ENCODE results near the gene TMED8.

Gene TMED8

DNA sequence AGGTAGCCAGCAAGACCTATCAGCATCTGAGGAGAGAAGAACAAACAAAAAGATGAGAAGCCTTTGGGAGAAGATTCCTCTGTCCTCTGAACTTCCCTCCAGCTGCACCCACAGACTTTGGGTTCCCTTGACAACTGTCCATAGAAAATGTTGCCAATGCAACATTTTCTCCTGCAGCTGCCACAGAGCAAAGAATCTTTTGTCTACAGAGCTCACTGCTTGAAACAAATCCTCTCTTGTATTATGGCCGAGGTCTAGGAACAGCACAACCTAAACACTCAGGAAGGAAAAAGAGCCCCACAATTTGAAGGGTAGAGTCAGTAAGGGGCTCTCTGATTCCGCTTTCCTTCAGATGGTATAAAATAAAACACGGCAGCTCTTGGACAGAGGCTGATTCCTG, 70.5 kb downstream of the TMED8 start:
- no peak for TF ChIP-seq ZNF274 (IDR thresholded peaks at IDR 0.05; ENCODE audit: low read depth, low read length)
- no peak overlapping the region for H3K4me3 ChIP-seq (ENCODE audit: low read length)

DNA sequence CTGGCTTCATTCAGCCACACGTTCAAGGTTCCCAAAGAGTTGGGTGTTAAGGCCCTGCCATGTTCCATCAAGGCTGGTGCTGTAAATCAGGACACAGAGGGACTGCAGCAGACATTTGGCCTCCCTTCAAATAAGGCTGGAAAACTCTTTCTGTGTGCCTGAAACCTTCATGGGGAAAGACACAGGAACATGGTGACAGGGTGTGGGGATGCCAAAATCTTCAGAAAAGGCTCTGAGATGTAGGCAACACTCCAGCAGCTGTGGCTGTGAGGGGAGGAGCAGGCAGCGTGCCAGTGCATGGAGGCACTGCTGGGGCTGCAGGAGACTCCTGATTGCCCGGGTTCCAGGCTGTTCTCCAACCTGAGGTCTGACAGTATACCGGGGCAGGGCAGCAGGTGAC, 71.2 kb downstream of the TMED8 start:
- TF ChIP-seq ZNF274 (IDR thresholded peaks at IDR 0.05; ENCODE audit: low read depth, low read length) = no peak

GRCh38 chr14:77303417-77304156, 73.3 kb downstream of the TMED8 start:
- TF ChIP-seq ZNF274 (IDR thresholded peaks at IDR 0.05; ENCODE audit: low read depth, low read length) = no peak
- H3K4me3 ChIP-seq (ENCODE audit: low read length) = no peak overlapping the region

More for the DNA sequence above, 71.2 kb downstream of the TMED8 start:
- H3K4me3 ChIP-seq (ENCODE audit: low read length) = no peak overlapping the region

DNA sequence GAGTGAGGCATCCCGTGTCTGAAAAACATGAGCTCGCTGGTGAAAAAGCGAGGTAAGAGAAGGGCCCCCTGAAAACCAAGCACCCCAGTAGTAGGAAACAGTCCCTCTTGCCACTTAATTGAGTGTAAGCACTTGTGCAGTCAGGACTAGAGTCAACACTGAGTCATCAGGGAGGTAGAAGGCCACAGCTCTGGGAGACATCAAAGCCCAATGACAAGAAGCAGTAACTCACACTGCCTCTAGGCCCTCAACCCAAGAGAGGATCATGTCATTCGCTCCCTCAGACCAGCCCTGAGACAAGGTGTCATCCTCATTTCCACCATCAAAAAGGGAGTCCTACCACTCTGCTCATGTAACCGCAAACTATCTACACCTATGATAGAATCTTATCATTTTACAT, 74.0 kb downstream of the TMED8 start:
- TF ChIP-seq ZNF274 (IDR thresholded peaks at IDR 0.05; ENCODE audit: low read depth, low read length) = no peak
- H3K4me3 ChIP-seq (ENCODE audit: low read length) = no peak overlapping the region

DNA sequence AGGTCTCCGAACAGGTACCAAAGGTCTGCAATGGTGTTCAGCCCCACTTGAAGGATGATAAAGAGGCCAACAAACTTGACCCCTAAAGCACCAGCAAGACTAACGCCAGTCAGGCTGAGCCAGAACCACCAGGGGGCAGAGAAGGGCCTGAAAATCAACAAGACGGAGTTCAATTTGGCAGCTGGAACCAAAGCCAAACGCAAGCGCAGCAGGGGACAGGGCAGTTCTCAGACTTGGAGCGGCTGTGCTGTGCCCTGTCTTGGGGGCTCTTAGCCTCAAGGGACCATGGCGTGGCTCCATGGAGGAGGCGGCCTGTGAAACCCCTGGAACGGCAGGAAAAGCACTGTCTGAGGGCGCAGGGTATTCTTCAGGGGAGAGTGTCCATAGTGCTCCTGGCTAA, 75.8 kb downstream of the TMED8 start:
- H3K4me3 ChIP-seq (ENCODE audit: low read length) = no peak overlapping the region
- TF ChIP-seq ZNF274 (IDR thresholded peaks at IDR 0.05; ENCODE audit: low read depth, low read length) = no peak

DNA sequence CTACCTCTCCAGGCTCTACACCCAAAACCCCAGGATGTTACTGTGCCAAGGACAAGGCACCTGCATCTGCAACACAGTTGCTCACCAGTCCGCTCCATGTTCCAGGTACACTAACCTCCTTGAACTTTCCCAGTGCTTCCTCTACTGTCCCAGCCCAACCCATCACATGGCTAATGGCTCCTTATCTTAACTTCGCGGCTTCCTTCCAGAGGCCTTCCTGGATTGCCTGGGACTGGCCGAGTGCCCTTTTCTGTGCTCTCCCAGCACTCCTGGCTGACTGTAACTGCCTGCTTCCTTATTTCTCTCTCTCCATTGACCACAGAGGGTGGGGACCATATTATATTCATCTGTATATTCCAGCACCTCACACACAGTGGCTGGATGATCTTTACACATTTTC, 77.1 kb downstream of the TMED8 start:
- no peak for TF ChIP-seq ZNF274 (IDR thresholded peaks at IDR 0.05; ENCODE audit: low read depth, low read length)

GRCh38 chr14:77296906-77297305, 80.0 kb downstream of the TMED8 start:
- no peak overlapping the region for H3K4me3 ChIP-seq (ENCODE audit: low read length)
- TF ChIP-seq ZNF274 (IDR thresholded peaks at IDR 0.05; ENCODE audit: low read depth, low read length) = no peak

More for the DNA sequence above, 77.1 kb downstream of the TMED8 start:
- H3K4me3 ChIP-seq (ENCODE audit: low read length) = no peak overlapping the region

DNA sequence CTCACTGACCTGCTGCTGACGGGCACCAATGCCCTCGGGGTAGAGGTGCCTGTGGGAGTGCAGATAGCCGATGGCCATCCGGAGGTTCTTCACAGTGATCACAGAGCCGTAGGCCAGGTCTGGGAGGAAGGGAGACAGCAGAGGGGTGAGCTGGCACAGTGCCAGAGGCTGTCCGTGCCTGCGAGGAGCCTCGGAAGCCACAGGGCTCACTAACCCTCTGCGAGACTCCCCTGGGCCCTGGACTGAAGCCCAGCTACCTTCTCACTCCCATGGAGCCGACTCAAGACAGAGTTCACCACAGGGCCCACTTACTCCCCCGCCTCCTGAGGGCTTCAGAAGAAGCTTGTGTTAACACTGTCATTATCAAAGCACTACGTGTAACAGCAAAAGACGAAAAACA, 80.7 kb downstream of the TMED8 start:
- no peak overlapping the region for H3K4me3 ChIP-seq (ENCODE audit: low read length)
- no peak for TF ChIP-seq ZNF274 (IDR thresholded peaks at IDR 0.05; ENCODE audit: low read depth, low read length)

DNA sequence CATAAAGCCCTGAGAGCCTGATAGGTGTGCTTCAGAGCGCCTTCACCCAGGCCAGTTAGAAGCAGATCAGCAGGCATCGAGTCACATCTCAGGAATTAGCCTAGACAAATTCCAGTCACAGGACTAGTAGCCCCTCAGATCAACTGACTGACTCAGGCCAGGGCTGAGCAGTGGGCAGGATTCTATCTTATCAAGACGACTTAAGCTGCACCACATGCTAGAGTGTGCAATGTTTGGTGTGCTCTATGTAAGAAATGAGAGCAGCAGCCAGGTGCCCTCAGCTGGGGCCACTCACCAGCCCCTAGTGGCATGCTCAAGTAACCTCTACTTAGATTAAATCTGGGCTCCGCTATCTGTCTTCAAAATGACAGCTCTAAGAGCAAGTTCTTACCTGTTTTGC, 86.2 kb downstream of the TMED8 start:
- TF ChIP-seq ZNF274 (IDR thresholded peaks at IDR 0.05; ENCODE audit: low read depth, low read length) = no peak
- H3K4me3 ChIP-seq (ENCODE audit: low read length) = no peak overlapping the region

DNA sequence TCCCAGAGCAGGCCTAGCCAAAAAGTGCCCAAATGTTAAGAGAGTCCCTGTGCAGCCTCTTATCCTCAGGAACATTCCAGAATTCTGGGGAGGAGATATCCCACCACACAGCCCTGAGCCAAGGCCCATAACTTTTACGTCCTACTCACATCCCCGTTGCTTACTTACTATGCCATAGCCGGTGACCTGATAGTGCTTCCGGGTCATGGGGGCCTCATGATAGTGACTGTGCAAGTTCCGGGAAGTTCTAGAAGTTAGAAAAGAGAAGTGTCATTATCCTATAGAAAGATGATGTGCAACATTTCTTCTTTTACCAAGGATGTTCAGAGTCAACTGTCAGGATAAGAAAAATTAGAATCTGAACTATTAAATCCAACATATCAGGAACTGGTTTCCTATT, 90.3 kb downstream of the TMED8 start:
- no peak for TF ChIP-seq ZNF274 (IDR thresholded peaks at IDR 0.05; ENCODE audit: low read depth, low read length)
- H3K4me3 ChIP-seq (ENCODE audit: low read length) = no peak overlapping the region

Data from GM08714 (cell line).